ENCODE results near the gene PPP1R3D.
"Not testable (repeated sequence)": the region's sequence is repeated elsewhere in the genome, so short reads cannot be mapped to it uniquely, and the experiment has no call there.

The PPP1R3D gene

GRCh38 chr20:59911041-59911440 lies 29.1 kb downstream of the PPP1R3D start:
- DNase-seq = no peak

GRCh38 chr20:59908855-59909254 lies 31.2 kb downstream of the PPP1R3D start:
- DNase-seq = no peak

- no peak for DNase-seq
Measured at GRCh38 chr20:59903621-59904020, 36.5 kb downstream of the PPP1R3D start.

GRCh38 chr20:59902470-59902869 lies 37.6 kb downstream of the PPP1R3D start:
- no peak for DNase-seq

GRCh38 chr20:59895908-59896307 lies 44.2 kb downstream of the PPP1R3D start:
- DNase-seq = no peak

GRCh38 chr20:59891581-59891980 lies 48.5 kb downstream of the PPP1R3D start:
- DNase-seq = no peak

- not testable (repeated sequence) for DNase-seq
Measured at GRCh38 chr20:59890035-59890434, 50.1 kb downstream of the PPP1R3D start.

- no peak for DNase-seq
Measured at GRCh38 chr20:59888050-59888449, 52.1 kb downstream of the PPP1R3D start.
